Neural progenitor cell (in vitro differentiated cells): ENCODE measurements around the gene CDKN2B.
A peak's percentile ranks its signal among the peaks of the same experiment; 100 is the strongest.

ENCODE experiments used
- EZH2 ChIP-seq: fragments of 200-600 bp; sonication (generic); IDR thresholded peaks from 2 replicates; pipeline ENCODE4 v1.6.1; 2017; ENCODE audit warnings: antibody characterized with exemption, mild to moderate bottlenecking, moderate library complexity
- TF ChIP-seq, protein P1 (sequence below): fragments of 200-600 bp; sonication (generic); IDR thresholded peaks from 2 replicates; pipeline ENCODE4 v1.5.1; 2017; ENCODE audit warnings: antibody characterized with exemption, mild to moderate bottlenecking

DNA sequence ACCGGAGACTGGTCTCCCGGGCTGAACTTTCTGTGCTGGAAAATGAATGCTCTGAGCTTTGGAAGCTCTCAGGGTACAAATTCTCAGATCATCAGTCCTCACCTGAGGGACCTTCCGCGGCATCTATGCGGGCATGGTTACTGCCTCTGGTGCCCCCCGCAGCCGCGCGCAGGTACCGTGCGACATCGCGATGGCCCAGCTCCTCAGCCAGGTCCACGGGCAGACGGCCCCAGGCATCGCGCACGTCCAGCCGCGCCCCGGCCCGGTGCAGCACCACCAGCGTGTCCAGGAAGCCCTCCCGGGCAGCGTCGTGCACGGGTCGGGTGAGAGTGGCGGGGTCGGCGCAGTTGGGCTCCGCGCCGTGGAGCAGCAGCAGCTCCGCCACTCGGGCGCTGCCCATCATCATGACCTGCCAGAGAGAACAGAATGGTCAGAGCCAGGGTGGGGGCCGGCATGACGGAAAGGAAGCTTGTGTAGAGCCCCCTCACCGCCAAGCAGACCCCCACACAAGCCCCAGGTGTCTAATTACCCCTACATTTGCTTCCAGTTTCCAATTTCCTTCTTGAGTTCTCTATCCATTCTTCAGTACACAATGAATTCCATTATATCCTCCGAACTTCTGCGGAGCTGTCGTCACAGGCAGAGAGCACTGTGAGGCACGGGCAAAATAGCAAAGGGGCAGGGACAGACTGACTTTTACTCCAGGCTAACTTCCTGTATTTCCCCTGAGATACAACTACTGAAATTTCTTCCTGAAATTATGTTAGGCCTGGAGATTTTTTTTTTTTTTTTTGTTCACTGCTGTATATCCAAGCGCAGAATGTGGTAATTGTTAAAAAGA, 38.1 kb downstream of the CDKN2B start:
- TF ChIP-seq, protein P1, sequence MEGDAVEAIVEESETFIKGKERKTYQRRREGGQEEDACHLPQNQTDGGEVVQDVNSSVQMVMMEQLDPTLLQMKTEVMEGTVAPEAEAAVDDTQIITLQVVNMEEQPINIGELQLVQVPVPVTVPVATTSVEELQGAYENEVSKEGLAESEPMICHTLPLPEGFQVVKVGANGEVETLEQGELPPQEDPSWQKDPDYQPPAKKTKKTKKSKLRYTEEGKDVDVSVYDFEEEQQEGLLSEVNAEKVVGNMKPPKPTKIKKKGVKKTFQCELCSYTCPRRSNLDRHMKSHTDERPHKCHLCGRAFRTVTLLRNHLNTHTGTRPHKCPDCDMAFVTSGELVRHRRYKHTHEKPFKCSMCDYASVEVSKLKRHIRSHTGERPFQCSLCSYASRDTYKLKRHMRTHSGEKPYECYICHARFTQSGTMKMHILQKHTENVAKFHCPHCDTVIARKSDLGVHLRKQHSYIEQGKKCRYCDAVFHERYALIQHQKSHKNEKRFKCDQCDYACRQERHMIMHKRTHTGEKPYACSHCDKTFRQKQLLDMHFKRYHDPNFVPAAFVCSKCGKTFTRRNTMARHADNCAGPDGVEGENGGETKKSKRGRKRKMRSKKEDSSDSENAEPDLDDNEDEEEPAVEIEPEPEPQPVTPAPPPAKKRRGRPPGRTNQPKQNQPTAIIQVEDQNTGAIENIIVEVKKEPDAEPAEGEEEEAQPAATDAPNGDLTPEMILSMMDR = no peak
- peak; percentile 97 for TF ChIP-seq EZH2
